Activated T-cell treated with anti-CD3 and anti-CD28 coated beads for 4 hours (primary cell): ENCODE data around the gene ATF5.

Experiments used
- DNase-seq: peaks from one replicate; pipeline ENCODE4 v3.0.0-alpha.2; 2020

Gene ATF5

DNA sequence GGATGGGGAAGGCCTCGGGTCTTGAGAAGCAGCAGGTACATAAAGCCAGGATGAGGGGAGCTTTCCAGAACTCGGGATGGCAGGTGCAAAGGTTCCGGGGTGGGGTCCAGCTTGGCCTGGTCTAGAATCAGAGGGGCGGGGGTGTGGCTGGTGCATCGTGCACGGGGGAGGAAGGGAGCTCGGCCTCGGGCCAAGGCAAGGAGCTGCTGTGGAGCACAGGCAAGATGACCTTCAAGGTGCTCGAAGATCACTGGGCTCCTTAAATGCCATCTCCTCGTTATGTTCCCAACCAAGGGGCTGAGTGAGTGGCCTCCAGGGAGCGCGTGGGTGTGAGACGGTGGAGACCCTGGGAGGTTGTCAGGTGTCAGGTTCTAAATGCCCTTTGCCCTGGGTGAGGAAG, 48.1 kb downstream of the ATF5 start:
- no peak for DNase-seq

GRCh38 chr19:49977881-49978280, 48.9 kb downstream of the ATF5 start:
- no peak for DNase-seq

DNA sequence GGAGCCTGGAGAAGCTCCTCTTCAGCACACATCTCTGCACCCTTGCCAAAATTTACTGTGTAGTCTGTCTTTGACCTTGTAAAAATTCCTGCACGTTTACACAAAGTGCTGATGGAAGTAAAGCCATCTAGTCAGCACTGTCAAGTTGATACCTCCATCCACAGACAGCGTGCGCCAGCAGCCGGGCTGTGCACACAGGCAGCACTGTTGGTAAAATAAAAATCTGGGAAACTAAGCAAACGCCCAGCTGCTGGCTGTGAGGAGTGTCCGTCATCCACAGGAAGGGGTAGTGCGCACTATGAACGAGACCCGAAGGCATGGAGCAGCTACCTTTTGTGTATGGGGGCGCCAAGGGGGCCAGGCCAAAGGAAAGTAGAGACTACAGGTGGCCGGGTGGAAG, 49.3 kb downstream of the ATF5 start:
- no peak for DNase-seq

GRCh38 chr19:49981603-49982593, 52.9 kb downstream of the ATF5 start:
- DNase-seq: no peak
